Measurements from ENCODE around the gene SFSWAP. TPM values are rescaled to one million over a fixed set of nuclear protein-coding genes. Genes with fewer than 3 reads are reported as not detected.
A peak's percentile ranks its signal among the peaks of the same experiment; 100 is the strongest.

The SFSWAP gene
- total and polyA plus RNA-seq, 7 donors = 10.8 to 42.9 (median 27.8) TPM

DNA sequence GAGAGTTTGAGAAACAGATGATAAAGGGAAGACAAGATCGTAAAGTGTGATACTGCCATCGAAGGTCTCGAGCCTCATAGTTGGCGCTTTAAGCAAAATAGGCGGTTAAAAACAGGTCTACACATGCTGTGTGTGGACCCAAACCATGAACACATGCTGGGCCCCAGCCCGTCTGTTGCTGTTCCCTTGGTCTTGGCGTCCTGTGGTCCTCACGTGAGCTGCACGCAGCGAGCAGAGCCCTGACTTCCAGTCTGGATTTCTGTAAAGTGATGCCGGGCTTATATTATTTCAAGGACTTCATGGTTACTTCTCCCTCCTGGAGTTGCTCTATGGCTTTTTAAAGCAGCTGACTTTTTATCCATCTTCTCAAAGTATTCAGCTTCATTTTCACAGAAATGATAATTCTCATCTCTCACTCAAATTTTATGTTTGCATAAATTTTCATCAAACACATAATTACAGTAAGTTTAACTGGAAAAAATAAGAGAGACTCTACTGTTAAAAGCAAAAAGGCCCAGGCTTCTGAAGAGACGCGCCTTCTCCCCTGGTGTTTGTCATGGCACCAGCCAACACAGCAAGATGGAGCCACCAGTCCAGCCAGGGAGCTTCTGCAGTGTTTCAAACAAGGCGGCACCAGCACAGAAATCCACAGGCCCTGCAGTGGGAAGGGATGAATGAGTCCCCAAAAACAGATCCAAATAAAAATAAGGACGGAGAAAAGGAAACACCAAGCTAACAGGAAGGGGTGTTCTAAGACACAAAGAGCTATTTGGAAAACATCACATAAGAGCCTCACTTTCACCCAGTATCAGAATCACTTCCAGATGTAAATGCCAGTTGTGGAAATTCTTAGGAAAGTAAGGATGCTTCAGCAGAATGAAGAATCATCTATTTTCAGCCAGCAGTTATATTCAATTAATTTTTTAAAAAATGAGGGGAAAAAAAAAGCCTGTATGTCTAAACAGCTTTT is 24.9 kb downstream of the SFSWAP start:
- H3K4me3 ChIP-seq = no peak overlapping the region
- H3K36me3 ChIP-seq = peaks cover 30 to 89% (median 49%) of the 10 kb centered on the region in 4 donors
- H3K27ac ChIP-seq = peak overlapping the region in 1 of 4 donors; percentile 37
- intact Hi-C loops (cut with DNase I) = loop anchor here (2.0 kb wide), 1 partner anchor 95 kb away; no protein-coding TSS in a partner anchor
- no peaks in the 10 kb centered on the region for H3K4me1 ChIP-seq
- DNase-seq = no peak
- no peaks in the 10 kb centered on the region for H3K9me3 ChIP-seq
- 93 to 96% methylated on average over 15 of the region's 15 CpGs for WGBS, 2 donors
- H3K27me3 ChIP-seq = no peaks in the 10 kb centered on the region
- TF ChIP-seq EP300 (IDR thresholded peaks at IDR 0.05) (no peak), POLR2A (IDR thresholded peaks at IDR 0.05) (no peak), POLR2AphosphoS5 (IDR thresholded peaks at IDR 0.05) (no peak)
- TF ChIP-seq, protein P1, sequence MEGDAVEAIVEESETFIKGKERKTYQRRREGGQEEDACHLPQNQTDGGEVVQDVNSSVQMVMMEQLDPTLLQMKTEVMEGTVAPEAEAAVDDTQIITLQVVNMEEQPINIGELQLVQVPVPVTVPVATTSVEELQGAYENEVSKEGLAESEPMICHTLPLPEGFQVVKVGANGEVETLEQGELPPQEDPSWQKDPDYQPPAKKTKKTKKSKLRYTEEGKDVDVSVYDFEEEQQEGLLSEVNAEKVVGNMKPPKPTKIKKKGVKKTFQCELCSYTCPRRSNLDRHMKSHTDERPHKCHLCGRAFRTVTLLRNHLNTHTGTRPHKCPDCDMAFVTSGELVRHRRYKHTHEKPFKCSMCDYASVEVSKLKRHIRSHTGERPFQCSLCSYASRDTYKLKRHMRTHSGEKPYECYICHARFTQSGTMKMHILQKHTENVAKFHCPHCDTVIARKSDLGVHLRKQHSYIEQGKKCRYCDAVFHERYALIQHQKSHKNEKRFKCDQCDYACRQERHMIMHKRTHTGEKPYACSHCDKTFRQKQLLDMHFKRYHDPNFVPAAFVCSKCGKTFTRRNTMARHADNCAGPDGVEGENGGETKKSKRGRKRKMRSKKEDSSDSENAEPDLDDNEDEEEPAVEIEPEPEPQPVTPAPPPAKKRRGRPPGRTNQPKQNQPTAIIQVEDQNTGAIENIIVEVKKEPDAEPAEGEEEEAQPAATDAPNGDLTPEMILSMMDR (IDR thresholded peaks at IDR 0.05) = no peak

GRCh38 chr12:131736446-131737149 is 25.7 kb downstream of the SFSWAP start:
- no peak for DNase-seq
- TF ChIP-seq POLR2A (IDR thresholded peaks at IDR 0.05) = no peak
- TF ChIP-seq, protein P1 (IDR thresholded peaks at IDR 0.05) = no peak
- no peak for TF ChIP-seq POLR2AphosphoS5 (IDR thresholded peaks at IDR 0.05)
- no peak for TF ChIP-seq EP300 (IDR thresholded peaks at IDR 0.05)
- H3K9me3 ChIP-seq = no peaks in the 10 kb centered on the region
- H3K27me3 ChIP-seq = no peaks in the 10 kb centered on the region
- peaks cover 24 to 85% (median 44%) of the 10 kb centered on the region in 4 donors for H3K36me3 ChIP-seq
- H3K4me1 ChIP-seq = no peaks in the 10 kb centered on the region
- WGBS, 2 donors = 93 to 95% methylated on average over 23 of the region's 23 CpGs
- no peak overlapping the region for H3K4me3 ChIP-seq
- intact Hi-C loops (cut with DNase I) = loop anchor here (2.0 kb wide), 1 partner anchor 94 kb away; no protein-coding TSS in a partner anchor
- peak overlapping the region in 2 of 4 donors; percentile 8 to 37 for H3K27ac ChIP-seq

- no peak for DNase-seq
- Histone ChIP-seq H3K4me1 (no peaks in the 10 kb centered on the region), H3K36me3 (peaks cover 24 to 86% (median 47%) of the 10 kb centered on the region in 4 donors), H3K27me3 (no peaks in the 10 kb centered on the region), H3K4me3 (no peak overlapping the region), H3K9me3 (no peaks in the 10 kb centered on the region), H3K27ac (peak overlapping the region in 3 of 4 donors; percentile 4 to 37 (median 8))
- 91% methylated on average over 21 of the region's 21 CpGs for WGBS, 2 donors
- TF ChIP-seq POLR2AphosphoS5 (IDR thresholded peaks at IDR 0.05) = no peak
- TF ChIP-seq EP300 (IDR thresholded peaks at IDR 0.05) = no peak
- TF ChIP-seq, protein P1 (IDR thresholded peaks at IDR 0.05) = no peak
- TF ChIP-seq POLR2A (IDR thresholded peaks at IDR 0.05) = no peak
- intact Hi-C loops (cut with DNase I) = loop anchor here (2.0 kb wide), 1 partner anchor 94 kb away; no protein-coding TSS in a partner anchor
Observed at GRCh38 chr12:131737150-131737827, 26.4 kb downstream of the SFSWAP start.

- TF ChIP-seq, protein P1 (IDR thresholded peaks at IDR 0.05) = no peak
- TF ChIP-seq EP300 (IDR thresholded peaks at IDR 0.05) (no peak), POLR2AphosphoS5 (IDR thresholded peaks at IDR 0.05) (no peak), POLR2A (IDR thresholded peaks at IDR 0.05) (no peak)
- peaks cover 18 to 86% (median 44%) of the 10 kb centered on the region in 4 donors for H3K36me3 ChIP-seq
- DNase-seq = no peak
- no peaks in the 10 kb centered on the region for H3K4me1 ChIP-seq
- H3K4me3 ChIP-seq = no peak overlapping the region
- intact Hi-C loops (cut with DNase I) = no loop called here
- 87 to 95% methylated on average over 5 of the region's 5 CpGs for WGBS, 2 donors
- H3K27me3 ChIP-seq = no peaks in the 10 kb centered on the region
- H3K9me3 ChIP-seq = no peaks in the 10 kb centered on the region
- peak overlapping the region in 2 of 4 donors; percentile 4 to 37 for H3K27ac ChIP-seq
Observed at GRCh38 chr12:131738196-131738595, 27.3 kb downstream of the SFSWAP start.

Data from sigmoid colon (tissue), 7 donors.